HG03139 (cell line): ENCODE results near the gene STYX.

Source experiments
- ATAC-seq: cut with Tn5 transposase; IDR thresholded peaks from one replicate; pipeline ENCODE4 v1.9.1; 2021; ENCODE audit not compliant: unreplicated experiment

The STYX gene, protein sequence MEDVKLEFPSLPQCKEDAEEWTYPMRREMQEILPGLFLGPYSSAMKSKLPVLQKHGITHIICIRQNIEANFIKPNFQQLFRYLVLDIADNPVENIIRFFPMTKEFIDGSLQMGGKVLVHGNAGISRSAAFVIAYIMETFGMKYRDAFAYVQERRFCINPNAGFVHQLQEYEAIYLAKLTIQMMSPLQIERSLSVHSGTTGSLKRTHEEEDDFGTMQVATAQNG

DNA sequence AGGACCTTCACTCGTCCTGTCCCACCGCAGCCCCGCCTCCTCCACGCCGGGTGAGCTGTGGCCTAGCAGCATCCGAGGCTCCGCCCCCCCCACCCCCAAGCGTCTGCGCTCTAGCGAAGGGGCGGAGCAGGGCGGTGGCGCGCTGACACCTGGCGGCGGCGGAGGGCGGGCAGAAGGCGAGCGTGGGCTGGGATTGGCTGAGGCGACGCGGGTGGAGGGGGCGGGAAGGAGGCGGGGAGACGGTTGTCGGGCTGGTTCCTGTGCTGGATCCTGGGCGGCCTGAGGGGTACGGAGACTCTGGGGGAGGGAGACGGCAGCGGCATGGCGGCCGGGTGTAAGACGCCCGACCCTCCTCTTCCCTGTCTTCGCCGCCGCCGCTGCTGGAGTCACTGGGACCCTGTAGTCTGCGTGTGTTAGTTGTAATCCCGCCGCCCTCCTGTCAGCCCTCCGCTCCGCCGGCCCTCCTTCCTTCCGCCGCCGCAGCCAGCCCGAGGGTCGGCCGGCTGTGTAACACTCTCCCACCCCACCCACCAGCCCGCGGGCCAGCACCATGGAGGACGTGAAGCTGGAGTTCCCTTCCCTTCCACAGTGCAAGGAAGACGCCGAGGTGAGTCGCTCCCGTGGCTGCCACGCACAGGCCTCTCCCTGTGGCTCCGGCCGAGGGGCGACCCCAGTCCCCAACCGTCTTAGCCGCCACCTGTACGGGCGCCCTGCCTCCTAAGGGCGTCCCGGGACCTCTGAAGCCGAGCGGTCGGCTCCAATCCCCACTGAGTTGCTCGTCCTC, at the start of gene STYX:
STYX (plus strand) TSS at position 242 of the 784 bp plus-strand sequence; CDS start at position 551, 309 bp downstream.
- peak; percentile 95 for ATAC-seq

DNA sequence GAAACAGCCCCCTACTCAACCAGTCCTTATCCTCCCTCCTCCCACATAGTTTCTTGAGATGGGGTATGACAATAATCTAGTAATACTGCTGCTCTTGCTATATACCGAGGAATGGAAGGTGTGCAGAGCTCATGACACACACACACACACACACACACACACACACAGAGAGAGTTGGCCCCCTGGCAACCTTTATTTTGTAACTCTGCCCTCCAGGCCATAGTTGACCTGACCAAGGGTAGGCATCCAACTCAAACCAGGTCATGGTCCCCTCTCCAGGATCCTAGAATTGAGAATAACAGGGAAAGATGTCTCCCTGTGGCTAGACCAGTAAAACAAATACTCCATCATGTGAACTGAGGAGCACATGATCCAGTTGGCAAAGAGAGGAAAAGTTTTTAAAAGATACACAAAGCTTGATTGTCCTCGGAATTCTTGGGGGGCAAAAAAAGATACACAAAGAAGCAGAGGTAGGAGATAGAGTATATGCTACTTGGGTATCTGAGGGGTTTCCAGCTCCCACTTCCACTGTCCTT, 45.9 kb upstream of the STYX start:
- no peak for ATAC-seq

DNA sequence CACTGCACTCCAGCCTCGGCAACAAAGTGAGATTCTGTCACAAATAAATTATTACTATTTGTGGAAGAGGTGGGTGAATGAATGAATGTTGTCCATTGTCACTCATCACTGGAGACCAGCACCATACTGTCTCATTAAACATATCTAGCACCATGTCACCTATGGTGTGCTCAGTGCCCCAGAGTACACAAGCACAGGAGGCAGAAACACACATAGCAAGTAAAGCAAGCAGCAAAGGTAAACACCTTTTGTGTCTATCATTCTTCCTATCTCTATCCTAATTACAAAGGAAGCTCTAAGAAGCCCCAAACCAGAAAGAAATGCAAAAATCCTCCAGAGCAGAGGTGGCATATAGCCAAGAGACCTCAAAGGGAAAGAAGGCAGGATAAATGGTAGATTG, 43.8 kb upstream of the STYX start:
- ATAC-seq = no peak

DNA sequence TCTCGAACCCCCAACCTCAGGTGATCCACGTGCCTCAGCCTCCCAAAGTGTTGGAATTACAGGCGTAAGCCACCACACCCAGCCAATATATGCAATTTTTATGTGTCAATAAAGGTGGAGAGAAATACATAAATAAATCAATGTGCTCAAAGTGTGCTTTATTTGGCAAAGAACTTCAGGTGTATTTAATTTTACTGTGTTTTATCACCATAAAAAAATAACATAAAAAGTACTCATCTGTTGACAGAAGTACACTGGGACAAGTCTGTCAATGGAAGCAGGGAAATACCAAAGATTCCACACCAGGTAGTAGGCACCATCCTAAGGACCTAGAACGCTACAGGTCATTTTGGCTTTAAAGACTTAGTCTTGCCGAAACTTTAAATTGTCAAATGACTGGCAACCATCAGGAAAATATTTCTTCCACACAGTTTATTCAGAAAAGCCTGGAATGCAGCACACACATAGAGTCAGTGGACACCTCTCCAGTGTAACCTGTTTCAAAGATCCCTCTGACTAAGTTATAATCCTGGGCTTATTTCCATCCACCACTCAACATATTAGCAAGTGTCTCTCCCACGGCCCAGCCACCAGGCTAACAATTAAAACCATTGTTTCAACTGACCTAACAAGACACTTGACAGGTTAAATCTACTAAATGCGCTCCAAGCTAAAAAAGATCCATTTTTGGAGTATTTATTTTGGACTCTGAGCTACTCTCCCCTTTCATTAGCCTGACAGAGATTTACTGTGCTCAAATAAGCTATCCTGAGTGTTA, 38.8 kb upstream of the STYX start:
- ATAC-seq = no peak

DNA sequence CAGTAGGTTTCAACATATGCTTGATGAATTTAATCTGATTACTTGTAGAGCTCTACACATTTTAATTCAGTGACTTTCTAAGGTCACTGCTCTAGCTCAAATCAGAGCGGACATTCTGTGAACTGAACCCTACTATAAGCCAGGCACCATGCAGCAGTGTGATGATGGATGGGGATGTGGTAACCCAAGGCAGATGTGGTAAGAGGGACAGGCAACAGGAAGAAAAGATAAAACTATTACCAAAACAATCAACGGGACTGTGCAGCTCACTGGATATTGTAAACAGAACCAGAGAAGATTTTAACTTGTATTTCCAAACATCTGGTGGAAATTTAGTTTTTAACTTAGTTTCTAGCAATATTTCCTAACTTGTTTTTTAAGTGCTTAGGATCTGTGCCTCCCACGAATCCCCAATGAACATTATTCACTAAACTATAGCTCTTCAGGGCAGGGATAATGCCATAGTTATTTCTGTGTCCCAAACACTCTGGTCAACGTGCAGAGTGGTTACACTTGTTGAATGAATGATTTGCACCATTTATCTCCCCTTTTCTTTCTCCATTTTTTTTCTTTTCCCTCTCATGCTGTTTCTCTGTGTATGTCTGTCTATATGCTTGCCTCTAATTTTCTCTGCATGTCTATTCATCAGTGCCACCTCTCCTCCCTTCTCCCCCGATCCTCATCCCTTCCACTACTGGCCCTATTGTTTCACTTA, 37.6 kb upstream of the STYX start:
- no peak for ATAC-seq

DNA sequence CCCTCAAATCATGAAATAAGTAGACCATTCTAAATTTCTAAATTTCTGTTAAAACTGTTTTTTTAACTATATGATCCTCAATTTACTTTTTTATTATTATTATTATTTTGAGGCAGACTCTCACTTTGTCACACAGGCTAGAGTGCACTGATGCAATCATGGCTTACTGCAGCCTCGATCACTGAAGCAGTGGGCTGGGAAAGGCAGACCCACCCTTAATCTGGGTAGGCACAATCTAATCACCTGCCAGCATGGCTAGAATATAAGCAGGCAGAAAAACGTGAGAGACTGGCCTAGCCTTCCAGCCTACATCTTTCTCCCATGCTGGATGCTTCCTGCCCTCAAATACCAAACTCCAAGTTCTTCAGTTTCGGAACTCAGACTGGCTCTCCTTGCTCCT, 36.9 kb upstream of the STYX start:
- no peak for ATAC-seq

DNA sequence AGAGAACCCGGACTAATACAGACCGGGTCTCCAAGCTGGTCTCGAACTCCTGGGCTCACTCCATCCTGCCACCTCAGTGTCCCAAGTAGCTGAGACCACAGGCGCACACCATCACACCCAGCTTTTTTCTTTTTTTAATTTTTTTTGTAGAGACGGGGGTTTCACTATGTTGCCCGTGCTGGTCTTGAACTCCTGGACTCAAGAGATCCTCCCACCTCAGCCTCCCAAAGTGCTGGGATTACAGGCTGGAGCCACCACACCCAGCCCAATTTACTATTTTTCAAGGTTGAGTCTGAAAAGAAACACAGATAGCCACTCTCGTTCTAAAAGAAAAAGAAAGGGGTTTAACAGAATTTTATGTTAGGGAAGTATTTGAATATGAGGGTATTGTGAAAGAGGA, 36.4 kb upstream of the STYX start:
- no peak for ATAC-seq

DNA sequence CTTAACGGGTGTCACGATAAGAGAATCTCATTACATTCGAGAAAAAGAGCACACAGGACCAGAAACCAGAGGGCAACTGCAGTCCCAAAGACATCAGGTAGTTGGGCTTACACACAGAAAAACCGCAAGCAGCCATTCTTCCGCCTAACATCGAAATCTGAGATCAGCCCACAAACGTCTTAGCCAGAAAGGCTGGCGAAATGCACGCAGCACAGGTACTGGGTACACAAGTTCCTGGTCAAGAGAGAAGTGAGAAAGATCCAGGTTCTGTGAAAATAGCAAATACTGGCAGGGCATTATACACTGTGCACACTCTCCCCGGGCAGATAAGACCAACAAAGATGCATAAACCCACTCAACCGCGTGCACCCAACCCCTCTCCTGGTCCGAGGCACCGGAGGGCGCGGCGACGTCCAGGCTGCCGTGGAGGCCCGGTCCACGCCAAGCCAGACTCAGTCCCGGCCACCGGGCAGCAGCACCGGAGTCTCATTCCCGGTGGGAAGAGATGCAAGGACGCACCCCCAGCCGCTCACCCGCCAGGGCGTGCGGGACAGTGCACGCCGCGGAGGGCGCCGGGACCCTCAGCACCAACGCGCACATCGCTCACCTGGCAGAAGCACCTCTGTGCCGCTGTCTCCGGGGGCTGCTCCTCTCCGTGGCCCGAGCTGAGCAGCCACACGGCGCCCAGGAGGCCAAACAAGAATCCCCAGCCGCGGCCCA, 35.0 kb upstream of the STYX start:
- peak; percentile 52 for ATAC-seq

DNA sequence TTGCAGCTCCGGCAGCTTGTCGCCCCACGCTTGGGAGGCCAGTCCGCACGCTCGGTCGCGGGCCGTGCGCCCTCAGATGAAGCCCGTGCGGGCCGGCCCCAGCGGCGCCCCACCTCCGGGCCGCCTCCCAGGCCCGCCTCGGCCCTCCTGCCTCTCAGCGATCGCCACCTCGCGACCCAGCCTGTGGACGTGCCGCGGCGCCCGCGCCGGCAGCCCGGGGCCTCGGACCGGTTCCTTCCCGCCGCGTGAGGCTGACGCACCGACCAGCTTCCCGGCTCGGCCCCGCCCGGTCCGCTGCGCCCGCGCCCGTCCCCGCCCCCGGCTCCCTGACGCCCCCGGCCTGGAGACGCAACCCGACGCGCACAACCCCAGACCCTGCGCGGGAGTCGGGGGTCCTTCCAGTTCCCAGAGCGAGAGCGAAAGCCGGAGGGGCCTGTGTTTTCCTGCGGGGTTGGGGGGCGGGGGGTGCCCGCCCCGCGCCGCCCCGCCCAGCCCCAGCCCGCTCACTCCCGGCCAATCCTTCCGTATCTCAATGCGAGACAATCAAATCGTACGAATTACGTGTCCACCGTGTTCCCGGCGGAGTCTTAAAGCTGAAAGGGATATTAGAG, 34.4 kb upstream of the STYX start, which contains the start of gene ERO1A:
ERO1A (minus strand) TSS at position 78 of the 611 bp plus-strand sequence; CDS start at position 1, 77 bp downstream.
- peak; percentile 51 for ATAC-seq

DNA sequence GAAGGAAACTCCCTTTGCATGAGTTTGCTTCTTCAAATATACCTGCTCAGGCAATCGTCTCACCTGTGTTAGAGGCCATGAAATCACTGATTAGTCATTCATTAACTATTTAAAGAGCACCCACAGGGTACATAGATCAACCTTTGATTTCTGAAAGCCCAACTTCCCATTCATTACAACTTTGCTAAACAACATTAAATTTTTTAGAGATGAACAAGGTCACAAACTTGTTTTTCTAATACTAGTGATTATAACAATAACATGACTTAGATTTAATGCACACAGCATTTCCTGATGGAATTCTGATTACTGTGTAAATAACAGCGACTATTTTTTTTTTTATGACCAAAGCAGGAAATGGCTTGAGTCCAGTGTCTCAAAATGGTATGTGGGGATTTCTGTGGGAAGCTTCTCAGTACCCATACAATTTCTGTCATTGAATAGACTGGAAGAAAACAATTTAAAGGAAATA, 29.2 kb upstream of the STYX start:
- no peak for ATAC-seq

DNA sequence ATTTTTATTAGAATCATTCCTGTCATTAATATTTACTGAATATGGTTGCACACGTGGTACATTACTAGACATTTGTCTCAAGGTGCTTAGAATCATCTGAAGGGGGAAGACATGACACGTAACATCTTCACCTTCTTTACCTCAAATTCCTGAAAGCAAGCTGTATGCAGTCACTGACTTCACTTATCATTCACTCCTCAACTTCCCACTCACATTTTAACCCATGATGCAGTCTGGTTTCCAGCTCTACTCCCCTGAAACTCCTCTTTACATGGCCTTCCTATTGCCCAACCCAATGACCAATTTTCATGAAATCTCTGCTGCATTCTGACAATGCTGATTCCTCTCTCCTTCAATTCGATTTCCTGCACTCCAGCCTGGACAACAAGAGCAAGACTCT, 28.7 kb upstream of the STYX start:
- ATAC-seq = no peak

DNA sequence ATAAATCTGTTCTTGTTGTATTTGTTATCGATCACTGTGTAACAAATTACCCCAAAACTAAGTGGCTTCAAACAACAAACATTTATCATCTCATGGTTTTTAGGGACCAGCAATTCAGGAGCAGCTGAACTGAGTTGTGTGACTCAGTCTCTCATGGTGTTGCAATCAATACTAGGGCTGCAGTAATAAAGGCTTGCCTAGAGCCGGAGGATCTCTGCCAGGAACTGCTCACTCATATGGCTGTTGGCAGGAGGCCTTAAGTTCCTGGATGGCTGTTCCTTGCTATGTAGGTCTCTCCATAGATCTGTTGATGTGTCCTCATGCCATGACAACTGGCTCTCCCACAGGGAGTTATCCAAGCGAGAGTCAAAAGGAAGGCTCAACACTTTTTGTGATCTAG, 26.7 kb upstream of the STYX start:
- no peak for ATAC-seq

DNA sequence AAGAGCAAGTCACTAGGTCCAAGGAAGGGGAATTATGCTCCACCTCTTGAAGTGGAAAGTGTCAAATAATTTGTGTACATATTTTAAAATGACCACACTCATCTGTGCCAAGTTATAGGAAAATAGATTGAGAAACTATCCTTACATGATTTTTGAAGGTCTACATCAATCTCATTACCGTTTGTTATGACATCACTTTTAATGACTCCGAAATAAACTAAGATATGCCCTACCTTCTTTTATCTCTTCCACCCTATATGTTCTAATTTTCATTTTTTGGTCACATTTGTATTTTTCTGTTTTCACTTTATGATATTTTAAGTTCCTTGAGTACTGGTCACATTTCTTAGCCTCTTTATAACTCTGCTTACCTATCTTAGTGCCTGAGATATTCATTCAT, 26.3 kb upstream of the STYX start:
- ATAC-seq = no peak

DNA sequence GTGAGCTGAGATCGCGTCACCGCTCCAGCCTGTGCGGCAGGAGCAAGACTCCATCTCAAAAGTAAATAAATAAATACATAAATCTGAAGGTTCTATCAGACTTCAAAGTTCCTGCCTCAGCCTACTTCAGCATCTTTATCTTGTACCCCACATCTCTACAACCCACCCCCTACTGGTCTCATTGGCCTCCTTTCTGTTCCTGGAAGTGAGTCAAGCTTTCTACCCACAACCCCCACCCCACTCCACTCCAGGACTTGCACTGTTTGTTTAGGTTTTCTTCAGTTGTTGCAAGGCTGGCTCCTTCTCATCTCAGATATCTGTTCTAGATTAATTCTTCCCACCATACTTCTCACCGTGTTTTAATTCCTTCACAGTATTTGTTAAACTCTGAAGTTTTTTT, 23.7 kb upstream of the STYX start:
- ATAC-seq = no peak

DNA sequence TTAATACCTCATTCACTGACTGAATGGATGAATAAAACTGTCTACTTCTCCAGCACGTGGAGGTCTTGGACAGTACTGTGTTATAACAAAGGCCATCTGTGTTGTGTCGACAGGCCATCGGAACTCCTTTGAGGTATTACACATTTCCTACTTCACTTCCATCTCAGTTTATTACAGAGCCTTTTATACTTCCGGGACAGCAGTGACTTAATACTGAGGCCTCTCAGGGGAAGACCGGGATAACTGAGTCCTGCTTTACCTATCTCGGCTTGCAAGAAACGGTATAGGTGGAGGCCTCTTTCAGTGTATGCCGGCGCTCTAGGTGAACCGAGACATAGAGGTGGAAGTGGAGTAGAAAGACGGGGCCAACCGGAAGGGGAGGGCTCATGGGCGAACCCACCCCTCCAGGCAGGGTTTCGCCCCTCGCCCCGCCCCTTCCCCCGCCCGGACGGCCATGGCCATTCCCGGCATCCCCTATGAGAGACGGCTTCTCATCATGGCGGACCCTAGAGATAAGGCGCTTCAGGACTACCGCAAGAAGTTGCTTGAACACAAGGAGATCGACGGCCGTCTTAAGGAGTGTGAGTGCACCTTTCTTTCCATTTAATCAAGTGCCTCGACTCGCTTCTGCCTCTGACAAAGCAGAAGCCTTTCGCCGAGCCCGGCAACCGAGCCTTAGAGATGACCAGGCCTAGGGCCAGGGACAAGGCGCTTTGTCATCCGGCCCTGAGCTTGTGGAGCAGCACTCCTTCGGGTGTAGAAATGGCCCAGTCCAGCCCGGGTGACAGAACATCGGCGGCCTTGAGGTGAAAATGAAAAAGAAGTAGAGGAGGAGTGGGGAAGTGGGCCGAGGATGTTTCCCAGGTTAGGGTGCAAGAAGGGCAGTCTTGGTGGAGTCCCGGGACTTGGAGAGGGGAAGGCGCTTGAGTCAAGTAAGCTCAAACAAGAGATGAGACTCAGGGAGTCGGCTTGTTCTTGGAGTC, 23.0 kb upstream of the STYX start, which contains the start of gene PSMC6:
PSMC6 (plus strand) TSS at position 477 of the 983 bp plus-strand sequence; CDS start at position 497, 20 bp downstream.
- ATAC-seq = peak; percentile 98

DNA sequence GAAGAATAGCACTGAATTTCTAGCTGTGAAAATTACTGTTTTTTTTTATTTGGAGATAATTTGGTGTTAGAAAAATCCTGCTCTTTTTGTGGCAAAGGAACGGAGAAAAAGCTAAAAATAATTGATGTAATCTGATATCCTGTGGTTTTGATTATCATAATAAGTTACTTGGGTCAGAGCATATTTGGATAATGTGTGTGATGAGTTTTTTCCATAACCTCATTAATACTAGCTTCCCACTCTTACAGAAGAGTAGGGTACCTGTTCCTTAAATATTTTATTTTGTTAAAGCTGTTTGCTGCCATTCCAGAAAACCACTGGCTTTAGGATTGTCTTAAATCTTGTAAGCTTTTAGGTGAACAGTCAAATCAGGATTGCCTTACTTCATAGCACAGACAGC, 18.3 kb upstream of the STYX start:
- ATAC-seq = no peak

DNA sequence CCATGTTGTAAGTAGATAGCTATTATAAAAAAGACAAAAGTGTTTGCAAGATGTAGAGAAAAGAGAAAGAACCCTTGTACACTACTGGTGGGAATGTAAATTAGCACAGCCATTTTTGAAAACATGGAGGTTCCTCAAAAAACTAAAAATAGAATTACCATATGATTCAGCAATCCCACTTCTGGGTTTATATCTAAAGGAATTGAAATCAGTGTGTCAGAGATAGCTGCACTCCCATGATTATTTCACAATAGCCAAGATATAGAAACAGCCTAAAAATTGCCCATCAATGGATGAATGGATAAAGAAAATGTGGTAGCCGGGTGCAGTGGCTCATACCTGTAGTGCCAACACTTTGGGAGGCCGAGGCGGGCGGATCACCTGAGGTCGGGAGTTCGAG, 13.8 kb upstream of the STYX start:
- ATAC-seq = no peak
